Panc1 (cell line): ENCODE data around the gene TRAPPC6A.

ENCODE experiments used
- CTCF ChIP-seq: fragments of 450-650 bp; IDR thresholded peaks from 2 replicates; pipeline ENCODE4 v1.5.1; 2017; ENCODE audit warnings: mild to moderate bottlenecking
- POLR2AphosphoS5 ChIP-seq: IDR thresholded peaks from 2 replicates; pipeline ENCODE4 v1.6.1; 2012; ENCODE audit warnings: mild to moderate bottlenecking, low read depth, low read length, moderate library complexity
- SIN3A ChIP-seq: IDR thresholded peaks from 2 replicates; pipeline ENCODE4 v1.6.1; 2012; ENCODE audit warnings: low read depth, mild to moderate bottlenecking, low read length, moderate library complexity, borderline replicate concordance; ENCODE audit not compliant: insufficient read depth
- TCF7L2 ChIP-seq: IDR thresholded peaks from 2 replicates; pipeline ENCODE4 v1.6.1; 2011; ENCODE audit warnings: mild to moderate bottlenecking, low read depth, low read length, inconsistent platforms

- no peak for TF ChIP-seq CTCF
- no peak for TF ChIP-seq TCF7L2
- no peak for TF ChIP-seq SIN3A
- TF ChIP-seq POLR2AphosphoS5: no peak
These were observed 62.0 kb downstream of the TRAPPC6A start for GRCh38 chr19:45115809-45116615.
